Measurements from ENCODE around the gene MTCL1.

DNA sequence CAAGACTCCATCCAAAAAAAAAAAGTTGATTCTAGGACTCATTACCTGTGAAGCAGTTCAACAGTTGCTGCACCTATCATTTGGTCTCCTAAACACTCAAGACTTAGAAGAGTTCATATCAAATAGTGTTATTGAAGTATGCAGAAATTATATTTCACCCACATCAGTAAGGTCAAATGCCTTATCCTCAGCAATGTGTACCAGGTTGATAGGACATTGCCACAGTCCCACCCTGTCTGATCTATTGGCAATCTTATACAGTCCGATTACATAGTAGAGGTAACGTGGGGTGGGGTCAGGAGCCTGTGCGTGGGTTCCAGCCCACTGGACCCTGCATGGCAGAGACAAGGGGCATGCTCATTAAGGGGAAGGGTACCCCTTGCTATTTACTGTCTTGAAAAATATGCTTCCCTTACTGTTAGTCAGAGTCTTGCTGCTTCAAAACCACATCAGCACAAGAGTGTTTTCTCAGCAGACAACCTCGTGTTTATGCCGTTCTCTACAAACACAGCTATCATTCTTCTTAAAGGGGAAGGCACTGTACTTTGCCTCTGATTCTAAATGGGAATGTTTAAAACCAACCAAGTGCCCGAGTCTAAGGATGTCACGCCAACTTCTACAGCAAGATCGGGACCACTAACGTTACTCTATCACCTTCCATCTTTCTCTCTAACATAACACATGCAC, 115.2 kb downstream of the MTCL1 start:
- TF ChIP-seq, protein P1, sequence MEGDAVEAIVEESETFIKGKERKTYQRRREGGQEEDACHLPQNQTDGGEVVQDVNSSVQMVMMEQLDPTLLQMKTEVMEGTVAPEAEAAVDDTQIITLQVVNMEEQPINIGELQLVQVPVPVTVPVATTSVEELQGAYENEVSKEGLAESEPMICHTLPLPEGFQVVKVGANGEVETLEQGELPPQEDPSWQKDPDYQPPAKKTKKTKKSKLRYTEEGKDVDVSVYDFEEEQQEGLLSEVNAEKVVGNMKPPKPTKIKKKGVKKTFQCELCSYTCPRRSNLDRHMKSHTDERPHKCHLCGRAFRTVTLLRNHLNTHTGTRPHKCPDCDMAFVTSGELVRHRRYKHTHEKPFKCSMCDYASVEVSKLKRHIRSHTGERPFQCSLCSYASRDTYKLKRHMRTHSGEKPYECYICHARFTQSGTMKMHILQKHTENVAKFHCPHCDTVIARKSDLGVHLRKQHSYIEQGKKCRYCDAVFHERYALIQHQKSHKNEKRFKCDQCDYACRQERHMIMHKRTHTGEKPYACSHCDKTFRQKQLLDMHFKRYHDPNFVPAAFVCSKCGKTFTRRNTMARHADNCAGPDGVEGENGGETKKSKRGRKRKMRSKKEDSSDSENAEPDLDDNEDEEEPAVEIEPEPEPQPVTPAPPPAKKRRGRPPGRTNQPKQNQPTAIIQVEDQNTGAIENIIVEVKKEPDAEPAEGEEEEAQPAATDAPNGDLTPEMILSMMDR (IDR thresholded peaks at IDR 0.05), result no peak
- TF ChIP-seq, protein P2, sequence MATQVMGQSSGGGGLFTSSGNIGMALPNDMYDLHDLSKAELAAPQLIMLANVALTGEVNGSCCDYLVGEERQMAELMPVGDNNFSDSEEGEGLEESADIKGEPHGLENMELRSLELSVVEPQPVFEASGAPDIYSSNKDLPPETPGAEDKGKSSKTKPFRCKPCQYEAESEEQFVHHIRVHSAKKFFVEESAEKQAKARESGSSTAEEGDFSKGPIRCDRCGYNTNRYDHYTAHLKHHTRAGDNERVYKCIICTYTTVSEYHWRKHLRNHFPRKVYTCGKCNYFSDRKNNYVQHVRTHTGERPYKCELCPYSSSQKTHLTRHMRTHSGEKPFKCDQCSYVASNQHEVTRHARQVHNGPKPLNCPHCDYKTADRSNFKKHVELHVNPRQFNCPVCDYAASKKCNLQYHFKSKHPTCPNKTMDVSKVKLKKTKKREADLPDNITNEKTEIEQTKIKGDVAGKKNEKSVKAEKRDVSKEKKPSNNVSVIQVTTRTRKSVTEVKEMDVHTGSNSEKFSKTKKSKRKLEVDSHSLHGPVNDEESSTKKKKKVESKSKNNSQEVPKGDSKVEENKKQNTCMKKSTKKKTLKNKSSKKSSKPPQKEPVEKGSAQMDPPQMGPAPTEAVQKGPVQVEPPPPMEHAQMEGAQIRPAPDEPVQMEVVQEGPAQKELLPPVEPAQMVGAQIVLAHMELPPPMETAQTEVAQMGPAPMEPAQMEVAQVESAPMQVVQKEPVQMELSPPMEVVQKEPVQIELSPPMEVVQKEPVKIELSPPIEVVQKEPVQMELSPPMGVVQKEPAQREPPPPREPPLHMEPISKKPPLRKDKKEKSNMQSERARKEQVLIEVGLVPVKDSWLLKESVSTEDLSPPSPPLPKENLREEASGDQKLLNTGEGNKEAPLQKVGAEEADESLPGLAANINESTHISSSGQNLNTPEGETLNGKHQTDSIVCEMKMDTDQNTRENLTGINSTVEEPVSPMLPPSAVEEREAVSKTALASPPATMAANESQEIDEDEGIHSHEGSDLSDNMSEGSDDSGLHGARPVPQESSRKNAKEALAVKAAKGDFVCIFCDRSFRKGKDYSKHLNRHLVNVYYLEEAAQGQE (IDR thresholded peaks at IDR 0.05; ENCODE audit: insufficient read depth in 1 of 2, low read depth in 2 of 2, low read length in 1 of 2), result no peak
- no peak for TF ChIP-seq SIN3A (IDR thresholded peaks at IDR 0.05; ENCODE audit: borderline replicate concordance, insufficient read depth, low read depth, low read length)
